ENCODE data around the gene C17orf114.

C17orf114 gene

GRCh38 chr17:4772235-4772613 is 29.9 kb downstream of the C17orf114 start:
- Histone ChIP-seq H3K4me1 (ENCODE audit: control insufficient read depth in 1 of 2, insufficient read depth in 1 of 2, low read depth in 1 of 2, low read length in 1 of 2) (no peaks in the 10 kb centered on the region), H3K27me3 (peaks cover 24% of the 10 kb centered on the region), H3K9me3 (no peaks in the 10 kb centered on the region), H3K4me3 (ENCODE audit: low read depth in 1 of 2, low read length in 1 of 2) (no peak overlapping the region), H3K36me3 (no peaks in the 10 kb centered on the region), H3K27ac (no peak overlapping the region)
- TF ChIP-seq CTCF (IDR thresholded peaks at IDR 0.05), result no peak

GRCh38 chr17:4771519-4772234 is 30.5 kb downstream of the C17orf114 start, which contains the start of gene TM4SF5:
TM4SF5 (plus strand) TSS chr17:4771886; CDS start chr17:4771923, 37 bp downstream.
- Histone ChIP-seq H3K27me3 (peaks cover 22% of the 10 kb centered on the region), H3K9me3 (no peaks in the 10 kb centered on the region), H3K36me3 (no peaks in the 10 kb centered on the region), H3K27ac (no peak within 1 kb of the TSS), H3K4me1 (ENCODE audit: control insufficient read depth in 1 of 2, insufficient read depth in 1 of 2, low read depth in 1 of 2, low read length in 1 of 2) (peaks cover under 1 to 4% of the 10 kb centered on the region in 2 experiments), H3K4me3 (ENCODE audit: low read depth in 1 of 2, low read length in 1 of 2) (no peak within 1 kb of the TSS)
- no peak for TF ChIP-seq CTCF (IDR thresholded peaks at IDR 0.05)

GRCh38 chr17:4769628-4770027 is 32.5 kb downstream of the C17orf114 start:
- no peak for TF ChIP-seq CTCF (IDR thresholded peaks at IDR 0.05)
- peaks cover 17% of the 10 kb centered on the region for H3K27me3 ChIP-seq

GRCh38 chr17:4768298-4768697 is 33.8 kb downstream of the C17orf114 start:
- Histone ChIP-seq H3K4me3 (ENCODE audit: low read depth in 1 of 2, low read length in 1 of 2) (no peak overlapping the region), H3K9me3 (no peaks in the 10 kb centered on the region), H3K36me3 (no peaks in the 10 kb centered on the region), H3K4me1 (ENCODE audit: control insufficient read depth in 1 of 2, insufficient read depth in 1 of 2, low read depth in 1 of 2, low read length in 1 of 2) (peaks cover 29 to 31% of the 10 kb centered on the region in 2 experiments), H3K27ac (no peak overlapping the region), H3K27me3 (peaks cover 11% of the 10 kb centered on the region)
- no peak for TF ChIP-seq CTCF (IDR thresholded peaks at IDR 0.05)

More at GRCh38 chr17:4769628-4770027, 32.5 kb downstream of the C17orf114 start:
- Histone ChIP-seq H3K9me3 (no peaks in the 10 kb centered on the region), H3K36me3 (no peaks in the 10 kb centered on the region), H3K27ac (no peak overlapping the region), H3K4me1 (ENCODE audit: control insufficient read depth in 1 of 2, insufficient read depth in 1 of 2, low read depth in 1 of 2, low read length in 1 of 2) (peaks cover 21 to 24% of the 10 kb centered on the region in 2 experiments), H3K4me3 (ENCODE audit: low read depth in 1 of 2, low read length in 1 of 2) (no peak overlapping the region)

- H3K36me3 ChIP-seq, result no peaks in the 10 kb centered on the region
- no peaks in the 10 kb centered on the region for H3K9me3 ChIP-seq
- peaks cover 29 to 31% of the 10 kb centered on the region in 2 experiments for H3K4me1 ChIP-seq (ENCODE audit: control insufficient read depth in 1 of 2, insufficient read depth in 1 of 2, low read depth in 1 of 2, low read length in 1 of 2)
- H3K4me3 ChIP-seq (ENCODE audit: low read depth in 1 of 2, low read length in 1 of 2), result no peak overlapping the region
- peaks cover 5% of the 10 kb centered on the region for H3K27me3 ChIP-seq
- H3K27ac ChIP-seq, result peak overlapping the region; percentile 77
- no peak for TF ChIP-seq CTCF (IDR thresholded peaks at IDR 0.05)
Measured at GRCh38 chr17:4766723-4767122, 35.4 kb downstream of the C17orf114 start.
